RWPE2 (cell line): Measurements from ENCODE around the gene HMX1.

Experiments used
- ATAC-seq: fragments of 200-7000 bp; cut with Tn5 transposase; 3 replicates; pipeline ENCODE4 v1.9.1; 2021; ENCODE audit warnings: low read depth
- DNase-seq: peaks from one replicate; pipeline ENCODE4 v3.0.0-alpha.2; 2020; ENCODE audit warnings: low spot score
- H3K27ac ChIP-seq: fragments of 450-650 bp; 2 replicates; pipeline ENCODE4 v1.5.1; 2017; ENCODE audit warnings: mild to moderate bottlenecking; ENCODE audit not compliant: poor library complexity, severe bottlenecking
- H3K27me3 ChIP-seq: fragments of 250-450 bp; sonication (Bioruptor Pico); 2 replicates; pipeline ENCODE4 v1.5.1; 2021; ENCODE audit warnings: mild to moderate bottlenecking, moderate library complexity; ENCODE audit not compliant: insufficient read depth, poor library complexity, severe bottlenecking
- H3K36me3 ChIP-seq: fragments of 250-450 bp; sonication (Bioruptor Pico); 2 replicates; pipeline ENCODE4 v1.5.1; 2020; ENCODE audit warnings: low read depth, mild to moderate bottlenecking, moderate library complexity
- H3K4me1 ChIP-seq: fragments of 250-450 bp; sonication (Bioruptor Pico); 2 replicates; pipeline ENCODE4 v1.5.1; 2021; ENCODE audit warnings: mild to moderate bottlenecking, moderate library complexity; ENCODE audit not compliant: insufficient read depth, poor library complexity, severe bottlenecking
- H3K4me3 ChIP-seq: fragments of 250-450 bp; sonication (Bioruptor Pico); 2 replicates; pipeline ENCODE4 v1.5.1; 2021; ENCODE audit warnings: mild to moderate bottlenecking, moderate library complexity; ENCODE audit not compliant: severe bottlenecking
- H3K9me3 ChIP-seq: fragments of 250-450 bp; sonication (Bioruptor Pico); 2 replicates; pipeline ENCODE4 v1.5.1; 2021; ENCODE audit warnings: mild to moderate bottlenecking, moderate library complexity; ENCODE audit not compliant: severe bottlenecking
- CTCF ChIP-seq: fragments of 450-650 bp; IDR thresholded peaks from one replicate; pipeline ENCODE4 v1.5.1; 2017; ENCODE audit warnings: mild to moderate bottlenecking, moderate library complexity; ENCODE audit not compliant: poor library complexity, severe bottlenecking

The HMX1 gene

GRCh38 chr4:8909548-8909947 lies 37.9 kb upstream of the HMX1 start:
- no peaks in the 10 kb centered on the region for H3K9me3 ChIP-seq
- TF ChIP-seq CTCF, result no peak
- H3K27ac ChIP-seq, result no peak overlapping the region
- H3K27me3 ChIP-seq, result peaks cover 55% of the 10 kb centered on the region
- no peaks in the 10 kb centered on the region for H3K36me3 ChIP-seq
- ATAC-seq, result 0 out of 3 replicates have a peak, but pooled peaks have one; percentile 32
- DNase-seq, result no peak
- no peaks in the 10 kb centered on the region for H3K4me1 ChIP-seq
- no peak overlapping the region for H3K4me3 ChIP-seq

GRCh38 chr4:8908206-8908893 lies 36.7 kb upstream of the HMX1 start:
- no peaks in the 10 kb centered on the region for H3K9me3 ChIP-seq
- no peaks in the 10 kb centered on the region for H3K4me1 ChIP-seq
- no peak for TF ChIP-seq CTCF
- no peak overlapping the region for H3K27ac ChIP-seq
- H3K27me3 ChIP-seq, result peaks cover 55% of the 10 kb centered on the region
- H3K36me3 ChIP-seq, result no peaks in the 10 kb centered on the region
- ATAC-seq, result no peak
- peak; percentile 35 for DNase-seq
- H3K4me3 ChIP-seq, result no peak overlapping the region

DNA sequence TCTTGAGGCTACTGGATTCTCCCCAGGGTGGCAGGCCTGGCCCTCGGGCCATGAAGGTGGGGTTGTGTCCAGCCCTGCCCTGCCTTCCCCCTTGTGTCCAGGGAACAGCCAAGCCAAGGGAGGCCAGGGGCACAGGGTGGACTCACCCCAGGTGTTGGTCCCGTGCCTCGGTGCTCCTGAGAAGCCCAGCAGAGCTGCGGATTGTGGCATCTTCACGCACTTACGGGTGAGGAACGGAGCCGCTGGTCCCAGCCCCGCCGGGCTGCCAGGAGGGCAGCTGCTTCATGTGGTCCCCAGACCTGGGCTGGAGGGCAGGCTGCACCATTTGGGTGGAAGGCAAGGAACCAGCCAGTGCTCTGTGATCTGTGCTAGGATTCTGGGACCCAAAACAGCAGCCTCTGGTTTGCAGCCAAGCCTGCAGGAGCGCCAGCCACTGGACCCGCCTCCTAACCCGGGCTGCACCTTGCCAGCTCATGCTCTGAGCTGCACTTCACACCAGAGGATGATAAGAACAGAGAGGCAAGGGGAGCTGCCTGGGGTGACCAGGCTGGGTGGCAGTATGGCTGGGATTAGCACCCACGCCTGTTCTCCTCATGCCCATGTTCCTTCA lies 36.1 kb upstream of the HMX1 start:
- Histone ChIP-seq H3K36me3 (no peaks in the 10 kb centered on the region), H3K9me3 (no peaks in the 10 kb centered on the region), H3K27ac (no peak overlapping the region), H3K4me1 (no peaks in the 10 kb centered on the region), H3K27me3 (peaks cover 55% of the 10 kb centered on the region), H3K4me3 (no peak overlapping the region)
- TF ChIP-seq CTCF, result no peak
- no peak for ATAC-seq
- DNase-seq, result peak; percentile 58

- Histone ChIP-seq H3K36me3 (no peaks in the 10 kb centered on the region), H3K4me1 (no peaks in the 10 kb centered on the region), H3K9me3 (no peaks in the 10 kb centered on the region), H3K4me3 (no peak overlapping the region), H3K27ac (no peak overlapping the region), H3K27me3 (peaks cover 55% of the 10 kb centered on the region)
- DNase-seq, result peak; percentile 34
- no peak for ATAC-seq
- no peak for TF ChIP-seq CTCF
These were observed 35.5 kb upstream of the HMX1 start for GRCh38 chr4:8906991-8907595.

GRCh38 chr4:8906668-8906970 lies 35.0 kb upstream of the HMX1 start:
- H3K4me3 ChIP-seq, result no peak overlapping the region
- H3K27ac ChIP-seq, result no peak overlapping the region
- H3K9me3 ChIP-seq, result no peaks in the 10 kb centered on the region
- no peak for TF ChIP-seq CTCF
- no peaks in the 10 kb centered on the region for H3K4me1 ChIP-seq
- H3K27me3 ChIP-seq, result peaks cover 55% of the 10 kb centered on the region
- DNase-seq (peak; percentile 24), ATAC-seq (no peak)
- H3K36me3 ChIP-seq, result no peaks in the 10 kb centered on the region
